A549 (cell line): ENCODE data around the gene KCNG1.

Experiments used
- CHD2 ChIP-seq: fragments of 150-350 bp; IDR thresholded peaks from 2 replicates; pipeline ENCODE4 v1.6.1; 2014; ENCODE audit warnings: low read length; ENCODE audit not compliant: partially characterized antibody
- CHD4 ChIP-seq: fragments of 200-600 bp; sonication (generic); IDR thresholded peaks from 2 replicates; pipeline ENCODE4 v1.6.1; 2016; ENCODE audit warnings: antibody characterized with exemption, mild to moderate bottlenecking, borderline replicate concordance
- CTCF ChIP-seq: fragments of >200 bp; sonication (Bioruptor Twin); formaldehyde crosslinking; IDR thresholded peaks from 3 replicates; pipeline ENCODE4 v1.5.1; 2016
- E2F6 ChIP-seq: IDR thresholded peaks from 2 replicates; pipeline ENCODE4 v1.6.1; 2012; ENCODE audit warnings: low read depth, borderline replicate concordance
- ELK1 ChIP-seq: fragments of 150-350 bp; IDR thresholded peaks from 2 replicates; pipeline ENCODE4 v1.6.1; 2014; ENCODE audit warnings: low read depth, mild to moderate bottlenecking, low read length
- ESRRA ChIP-seq: fragments of 150-350 bp; IDR thresholded peaks from 2 replicates; pipeline ENCODE4 v1.6.1; 2014; ENCODE audit warnings: mild to moderate bottlenecking, low read length, borderline replicate concordance
- MAFK ChIP-seq: fragments of 450-650 bp; IDR thresholded peaks from 2 replicates; pipeline ENCODE4 v1.6.1; 2014; ENCODE audit not compliant: partially characterized antibody
- NR3C1 ChIP-seq: fragments of >200 bp; sonication (Bioruptor Twin); formaldehyde crosslinking; IDR thresholded peaks from 3 replicates; pipeline ENCODE4 v1.6.1; 2017
- PBX3 ChIP-seq: IDR thresholded peaks from 2 replicates; pipeline ENCODE4 v1.6.1; 2012
- RAD21 ChIP-seq, 2 experiments: fragments of >200 bp in 1 of 2; sonication (Bioruptor Twin) in 1 of 2; formaldehyde crosslinking in 1 of 2; IDR thresholded peaks in 1 of 2; conservative IDR thresholded peaks in 1 of 2; 2 replicates in 1 of 2; 3 replicates in 1 of 2; pipeline ENCODE4 v1.6.1; 2012 to 2018; ENCODE audit warnings: inconsistent platforms in 1 of 2
- USF2 ChIP-seq: fragments of 450-650 bp; IDR thresholded peaks from 2 replicates; pipeline ENCODE4 v1.6.1; 2014; ENCODE audit warnings: antibody characterized with exemption
- ZNF302 ChIP-seq: fragments of 250-450 bp; sonication (Bioruptor Pico); IDR thresholded peaks from 2 replicates; pipeline ENCODE4 v1.9.0; 2021; ENCODE audit warnings: inconsistent platforms, mild to moderate bottlenecking, moderate library complexity

- no peak for TF ChIP-seq CTCF
- no peak for TF ChIP-seq USF2
- no peak for TF ChIP-seq RAD21 (conservative IDR thresholded peaks at IDR 0.05 in 1 of 2, IDR thresholded peaks at IDR 0.05 in 1 of 2)
- TF ChIP-seq ESRRA: no peak
- TF ChIP-seq NR3C1: no peak
- no peak for TF ChIP-seq MAFK
- TF ChIP-seq PBX3: no peak
- TF ChIP-seq CHD2: no peak
- TF ChIP-seq E2F6: no peak
- TF ChIP-seq CHD4: no peak
- no peak for TF ChIP-seq ZNF302 (CRISPR knock-in tag)
- TF ChIP-seq ELK1: no peak
Measured at GRCh38 chr20:50959543-50960126, 63.3 kb downstream of the KCNG1 start.
